Calu3 (cell line): Measurements from ENCODE around the gene MAK. TPM values are rescaled to one million over a fixed set of nuclear protein-coding genes. Genes with fewer than 3 reads are reported as not detected.
"Not testable (repeated sequence)": the region's sequence is repeated elsewhere in the genome, so short reads cannot be mapped to it uniquely, and the experiment has no call there.

Experiments
- BruUV-seq: library from RNA; stranded (reverse); fragments of 400-500 nt; replicated peaks from 2 replicates; lab custom pipeline; 2021; lab: Mats Ljungman, UMichigan
- CTCF ChIA-PET: fragments of 300-600 bp; sonication (Branson Sonifier 250); formaldehyde crosslinking; loops from one replicate; lab custom pipeline; 2022; ENCODE audit warnings: antibody characterized with exemption; lab: Charles Lee
- DNase-seq: peaks from one replicate; pipeline ENCODE4 v3.0.0; 2022
- H3K27ac Mint-ChIP-seq: one replicate; pipeline ENCODE4 v1.8.0; 2022; ENCODE audit warnings: mixed read lengths; ENCODE audit not compliant: unreplicated experiment
- H3K27me3 Mint-ChIP-seq: one replicate; pipeline ENCODE4 v1.8.0; 2022; ENCODE audit warnings: mixed read lengths; ENCODE audit not compliant: unreplicated experiment
- H3K36me3 Mint-ChIP-seq: one replicate; pipeline ENCODE4 v1.8.0; 2022; ENCODE audit warnings: mild to moderate bottlenecking, moderate library complexity, mixed read lengths; ENCODE audit not compliant: insufficient read depth, unreplicated experiment
- H3K4me1 Mint-ChIP-seq: one replicate; pipeline ENCODE4 v1.8.0; 2022; ENCODE audit warnings: mild to moderate bottlenecking, low read depth, mixed read lengths; ENCODE audit not compliant: unreplicated experiment
- H3K4me3 Mint-ChIP-seq: one replicate; pipeline ENCODE4 v1.8.0; 2022; ENCODE audit warnings: mild to moderate bottlenecking, low read depth, moderate library complexity, mixed read lengths; ENCODE audit not compliant: unreplicated experiment
- H3K9me3 Mint-ChIP-seq: one replicate; pipeline ENCODE4 v1.8.0; 2022; ENCODE audit warnings: low read depth, mixed read lengths; ENCODE audit not compliant: unreplicated experiment
- CTCF ChIP-seq: fragments of 200-600 bp; IDR thresholded peaks from one replicate; pipeline ENCODE4 v1.8.0; 2022; ENCODE audit warnings: antibody characterized with exemption; ENCODE audit not compliant: unreplicated experiment
- intact Hi-C: fragments of 100-400 bp; cut with micrococcal nuclease; formaldehyde crosslinking; loops from one replicate; pipeline ENCODE4 v1.10.0; 2022; ENCODE audit not compliant: unreplicated experiment
- total RNA-seq: library from RNA; stranded (reverse); gene quantifications from 2 replicates; pipeline ENCODE4 v1.2.3, GENCODE V29; 2022

Gene MAK
- total RNA-seq, 1 experiment from 2014 or later: 0.35 TPM

GRCh38 chr6:10867952-10868351 is 29.6 kb upstream of the MAK start:
- no peak overlapping the region for H3K4me3 Mint-ChIP-seq
- intact Hi-C loops: no loop called here

GRCh38 chr6:10866709-10867108 is 28.4 kb upstream of the MAK start:
- CTCF ChIA-PET, H3K27ac Mint-ChIP-seq, H3K9me3 Mint-ChIP-seq, DNase-seq, H3K27me3 Mint-ChIP-seq, H3K36me3 Mint-ChIP-seq, BruUV-seq, H3K4me3 Mint-ChIP-seq, H3K4me1 Mint-ChIP-seq, intact Hi-C loops: not testable (repeated sequence)

More at GRCh38 chr6:10867952-10868351, 29.6 kb upstream of the MAK start:
- no peak for TF ChIP-seq CTCF
- H3K9me3 Mint-ChIP-seq: no peaks in the 10 kb centered on the region
- no peaks in the 10 kb centered on the region for H3K27me3 Mint-ChIP-seq
- CTCF ChIA-PET: no interaction called here
- no peak for DNase-seq
- no peak overlapping the region for H3K27ac Mint-ChIP-seq
- H3K36me3 Mint-ChIP-seq: no peaks in the 10 kb centered on the region
- no peaks in the 10 kb centered on the region for H3K4me1 Mint-ChIP-seq
- no TSS peak for BruUV-seq

- H3K4me3 Mint-ChIP-seq, BruUV-seq, intact Hi-C loops, H3K27me3 Mint-ChIP-seq, H3K4me1 Mint-ChIP-seq, DNase-seq, H3K36me3 Mint-ChIP-seq, H3K27ac Mint-ChIP-seq, H3K9me3 Mint-ChIP-seq: not testable (repeated sequence)
- CTCF ChIA-PET: interaction anchor here (0.6 kb wide), 1 partner anchor 140 kb away, joined by 3 read pairs; the partner anchor contains the start of gene TMEM14C
These were observed 24.7 kb upstream of the MAK start for GRCh38 chr6:10863031-10863430.

GRCh38 chr6:10862361-10862760 is 24.0 kb upstream of the MAK start:
- no peaks in the 10 kb centered on the region for H3K36me3 Mint-ChIP-seq
- BruUV-seq: no TSS peak
- CTCF ChIA-PET: no interaction called here
- no peak overlapping the region for H3K4me3 Mint-ChIP-seq
- TF ChIP-seq CTCF: no peak
- DNase-seq: no peak
- H3K4me1 Mint-ChIP-seq: no peaks in the 10 kb centered on the region
- H3K9me3 Mint-ChIP-seq: no peaks in the 10 kb centered on the region
- H3K27me3 Mint-ChIP-seq: no peaks in the 10 kb centered on the region
- intact Hi-C loops: no loop called here
- no peak overlapping the region for H3K27ac Mint-ChIP-seq

- CTCF ChIA-PET: no interaction called here
- Mint-ChIP-seq H3K4me1 (no peaks in the 10 kb centered on the region), H3K36me3 (no peaks in the 10 kb centered on the region), H3K27ac (no peak overlapping the region), H3K4me3 (no peak overlapping the region), H3K9me3 (no peaks in the 10 kb centered on the region), H3K27me3 (no peaks in the 10 kb centered on the region)
- BruUV-seq: no TSS peak
- intact Hi-C loops: no loop called here
- no peak for DNase-seq
- no peak for TF ChIP-seq CTCF
These were observed 22.7 kb upstream of the MAK start for GRCh38 chr6:10861086-10861485.
